ENCODE data around the gene IPO5. TPM values are rescaled to one million over a fixed set of nuclear protein-coding genes. Genes with fewer than 3 reads are reported as not detected.

IPO5 gene
- total and polyA plus RNA-seq, 2 of the 8 experiments (the other 6 are each of a cell fraction or from before 2014, with no cell fraction given), result 143 to 410 TPM

GRCh38 chr13:97905517-97905916 is 48.0 kb upstream of the IPO5 start:
- Histone ChIP-seq H2BK12ac (ENCODE audit: low read depth, low read length) (no peak overlapping the region), H2AK5ac (ENCODE audit: low read depth, low read length) (no peak overlapping the region), H4K8ac (ENCODE audit: extremely low read depth, insufficient read depth, low read length) (no peak overlapping the region), H3K14ac (ENCODE audit: insufficient read length) (no peak overlapping the region), H3K4me1 (replicated peaks in 1 of 4; ENCODE audit: control insufficient read depth in 3 of 4, insufficient read depth in 4 of 4, low read length in 3 of 4) (peaks cover 0 to 4% (median 1%) of the 10 kb centered on the region in 4 experiments; a peak in 2 of 7 replicates), H2BK120ac (replicated peaks; ENCODE audit: low read depth, low read length) (no peak overlapping the region), H3K27ac (ENCODE audit: low read depth, low read length) (no peak overlapping the region), H3K79me2 (ENCODE audit: control insufficient read depth in 1 of 2, insufficient read depth in 2 of 2, low read length in 2 of 2) (no peaks in the 10 kb centered on the region), H2AFZ (ENCODE audit: low read length) (no peak overlapping the region), H3K4me2 (ENCODE audit: insufficient read depth in 1 of 2, low read depth in 2 of 2, low read length in 2 of 2) (no peak overlapping the region), H4K5ac (ENCODE audit: insufficient read length, low read depth, low read length) (no peak overlapping the region), H3K23ac (ENCODE audit: insufficient read length) (no peak overlapping the region), H3K56ac (replicated peaks; ENCODE audit: insufficient read length, low read depth, low read length) (no peak overlapping the region), H3K36me3 (ENCODE audit: control insufficient read depth in 2 of 4, insufficient read depth in 4 of 4, low read length in 3 of 4) (no peaks in the 10 kb centered on the region), H2BK15ac (ENCODE audit: low read length) (no peak overlapping the region), H3K9me3 (ENCODE audit: insufficient read depth in 2 of 2, low read depth in 1 of 2, low read length in 1 of 2) (no peaks in the 10 kb centered on the region), H3K4ac (replicated peaks; ENCODE audit: insufficient read length, low read depth, low read length) (no peak overlapping the region), H3K27me3 (replicated peaks in 1 of 4; ENCODE audit: control insufficient read depth in 3 of 4, extremely low read depth in 1 of 4, insufficient read depth in 3 of 4, low read length in 3 of 4) (no peaks in the 10 kb centered on the region), H3K18ac (ENCODE audit: extremely low read depth, low read length) (no peak overlapping the region), H3K23me2 (ENCODE audit: low read depth, low read length) (no peaks in the 10 kb centered on the region), H4K20me1 (replicated peaks in 1 of 2; ENCODE audit: control insufficient read depth in 1 of 2, insufficient read depth in 2 of 2, low read length in 2 of 2) (no peaks in the 10 kb centered on the region), H2BK20ac (ENCODE audit: low read length) (no peak overlapping the region), H3K79me1 (ENCODE audit: low read depth, low read length) (no peaks in the 10 kb centered on the region), H3K9ac (replicated peaks in 1 of 4; ENCODE audit: extremely low read depth in 1 of 4, low read depth in 3 of 4, low read length in 3 of 4) (no peak overlapping the region), H4K91ac (replicated peaks; ENCODE audit: insufficient read length, low read length) (no peak overlapping the region), H3K4me3 (ENCODE audit: extremely low read depth in 1 of 4, insufficient read depth in 2 of 4, low read depth in 3 of 4, low read length in 4 of 4) (no peak overlapping the region), H2BK5ac (ENCODE audit: low read depth, low read length) (no peak overlapping the region)
- CTCF ChIA-PET (ENCODE audit: partially characterized antibody), result interaction anchor here (2.2 kb wide), 1 partner anchor 8 kb away, joined by 7 read pairs; no protein-coding TSS in a partner anchor
- DNase-seq (ENCODE audit: low read depth in 1 of 2, low spot score in 2 of 2) (no peak), FAIRE-seq (no peak)
- WGBS, 2 experiments (ENCODE audit: extremely low coverage in 1 of 2, insufficient coverage in 1 of 2, insufficient read length in 1 of 2, insufficient replicate concordance in 2 of 2, low coverage in 1 of 2, low lambda C conversion rate in 2 of 2, missing lambda C conversion rate in 1 of 2), result 88% methylated on average over 1 of the region's 1 CpG; no CpG with 5 or more reads in 1 of the 2 experiments
- TF ChIP-seq YY1 (IDR thresholded peaks at IDR 0.05; ENCODE audit: low read depth, low read length), result no peak
- POLR2A ChIA-PET (ENCODE audit: partially characterized antibody), result no interaction called here
